SK-MEL-5 (cell line): ENCODE data around the gene SPEM3. TPM values are rescaled to one million over a fixed set of nuclear protein-coding genes. Genes with fewer than 3 reads are reported as not detected.

Source experiments
- DNase-seq: peaks from one replicate; pipeline ENCODE4 v3.0.0-alpha.2; 2016; ENCODE audit warnings: low read depth, low spot score
- in situ Hi-C: cut with HindIII; loops from 2 replicates; pipeline ENCODE4 v1.10.0; 2016; ENCODE audit warnings: low sequenced_read_pairs, high pct_unique_total_duplicates, low pct_unique_long_range_greater_than_20kb
- total RNA-seq: library from RNA; depleted of rRNA; stranded (reverse); fragments of >200 nt; shearing (Covaris generic); gene quantifications from 2 replicates; pipeline ENCODE4 v1.2.3, GENCODE V29; 2014

Gene SPEM3
- total RNA-seq, 1 experiment from 2014 or later: not detected

GRCh38 chr17:7436556-7437368, 8.1 kb downstream of the SPEM3 start:
- in situ Hi-C loops: no loop called here

GRCh38 chr17:7437369-7437863, 8.8 kb downstream of the SPEM3 start:
- in situ Hi-C loops: no loop called here
- no peak for DNase-seq

More at GRCh38 chr17:7436556-7437368, 8.1 kb downstream of the SPEM3 start:
- DNase-seq: peak; percentile 79

GRCh38 chr17:7437950-7438614, 9.4 kb downstream of the SPEM3 start:
- DNase-seq: no peak
- in situ Hi-C loops: no loop called here

- in situ Hi-C loops: no loop called here
- no peak for DNase-seq
These were observed 10.2 kb downstream of the SPEM3 start for GRCh38 chr17:7438656-7439460.

- in situ Hi-C loops: no loop called here
- DNase-seq: no peak
These were observed 10.9 kb downstream of the SPEM3 start, which contains the start of gene FGF11 for GRCh38 chr17:7439462-7440112. Gene FGF11, plus strand, starts transcription at chr17:7439512. Its CDS starts 109 bp downstream, at chr17:7439621.

GRCh38 chr17:7440113-7440833, 11.6 kb downstream of the SPEM3 start:
- in situ Hi-C loops: no loop called here
- no peak for DNase-seq

GRCh38 chr17:7440834-7441195, 12.2 kb downstream of the SPEM3 start:
- DNase-seq: no peak
- in situ Hi-C loops: no loop called here

GRCh38 chr17:7441266-7441665, 12.6 kb downstream of the SPEM3 start:
- in situ Hi-C loops: no loop called here
- DNase-seq: no peak

GRCh38 chr17:7442142-7442541, 13.5 kb downstream of the SPEM3 start:
- in situ Hi-C loops: no loop called here
- DNase-seq: no peak

GRCh38 chr17:7443499-7444485, 15.1 kb downstream of the SPEM3 start:
- no peak for DNase-seq
- in situ Hi-C loops: no loop called here

- peak; percentile 58 for DNase-seq
- in situ Hi-C loops: no loop called here
These were observed 16.3 kb downstream of the SPEM3 start, which contains the start of gene CHRNB1 for GRCh38 chr17:7444682-7445618. Gene CHRNB1, plus strand, starts transcription at chr17:7445061. Its CDS starts 67 bp downstream, at chr17:7445128.

- DNase-seq: no peak
- in situ Hi-C loops: no loop called here
These were observed 16.9 kb downstream of the SPEM3 start for GRCh38 chr17:7445619-7445968.

GRCh38 chr17:7448461-7448860, 19.8 kb downstream of the SPEM3 start:
- DNase-seq: no peak
- in situ Hi-C loops: no loop called here

GRCh38 chr17:7459961-7460545, 31.4 kb downstream of the SPEM3 start:
- in situ Hi-C loops: no loop called here

More at GRCh38 chr17:7459961-7460545, 31.4 kb downstream of the SPEM3 start:
- DNase-seq: no peak
